WERI-Rb-1 (cell line): ENCODE measurements around the gene LRRC51.
"Not testable (repeated sequence)": the region's sequence is repeated elsewhere in the genome, so short reads cannot be mapped to it uniquely, and the experiment has no call there.

Source experiments
- DNase-seq: peaks from one replicate; pipeline ENCODE4 v3.0.0-alpha.2; 2020
- H3K27ac ChIP-seq: fragments of 250-450 bp; sonication (Bioruptor Pico); 2 replicates; pipeline ENCODE4 v1.5.1; 2020; ENCODE audit warnings: mild to moderate bottlenecking, moderate library complexity
- H3K27me3 ChIP-seq: fragments of 250-450 bp; sonication (Bioruptor Pico); 2 replicates; pipeline ENCODE4 v1.5.1; 2021; ENCODE audit warnings: mild to moderate bottlenecking, low read depth, moderate library complexity; ENCODE audit not compliant: insufficient read depth, severe bottlenecking
- H3K36me3 ChIP-seq: fragments of 250-450 bp; sonication (Bioruptor Pico); 2 replicates; pipeline ENCODE4 v1.5.1; 2020; ENCODE audit warnings: mild to moderate bottlenecking, moderate library complexity
- H3K4me3 ChIP-seq: 2 replicates; pipeline ENCODE4 v1.5.1; 2011; ENCODE audit warnings: low read depth, mild to moderate bottlenecking, control low read depth, low read length
- H3K9me3 ChIP-seq: fragments of 250-450 bp; sonication (Bioruptor Pico); 2 replicates; pipeline ENCODE4 v1.5.1; 2021; ENCODE audit warnings: mild to moderate bottlenecking, moderate library complexity; ENCODE audit not compliant: severe bottlenecking
- TF ChIP-seq, protein P1 (sequence below): IDR thresholded peaks from 2 replicates; pipeline ENCODE4 v1.5.1; 2011; ENCODE audit warnings: low read depth, mild to moderate bottlenecking, control low read depth, inconsistent platforms, low read length

LRRC51 gene

DNA sequence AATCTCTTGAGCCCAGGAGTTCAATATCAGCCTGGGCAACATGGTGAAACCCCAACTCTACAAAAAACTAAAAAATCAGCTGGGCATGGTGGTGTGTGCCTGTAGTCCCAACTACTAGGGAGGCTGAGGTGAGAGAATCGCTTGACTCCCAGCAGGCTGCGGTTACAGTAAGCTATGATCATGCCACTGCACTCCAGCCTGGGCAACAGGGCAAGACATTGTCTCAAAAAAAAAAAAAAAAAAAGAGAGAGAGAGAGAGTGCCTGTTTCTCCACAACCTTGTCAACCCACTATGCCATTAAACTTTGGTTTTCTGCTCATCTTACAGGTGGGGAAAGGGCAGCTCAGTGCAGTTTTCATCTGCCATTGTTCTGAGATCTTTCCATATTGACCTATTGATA, 60.0 kb downstream of the LRRC51 start:
- Histone ChIP-seq H3K9me3 (no peaks in the 10 kb centered on the region), H3K36me3 (no peaks in the 10 kb centered on the region), H3K27ac (no peak overlapping the region), H3K4me3 (no peak overlapping the region), H3K27me3 (no peaks in the 10 kb centered on the region)
- TF ChIP-seq, protein P1, sequence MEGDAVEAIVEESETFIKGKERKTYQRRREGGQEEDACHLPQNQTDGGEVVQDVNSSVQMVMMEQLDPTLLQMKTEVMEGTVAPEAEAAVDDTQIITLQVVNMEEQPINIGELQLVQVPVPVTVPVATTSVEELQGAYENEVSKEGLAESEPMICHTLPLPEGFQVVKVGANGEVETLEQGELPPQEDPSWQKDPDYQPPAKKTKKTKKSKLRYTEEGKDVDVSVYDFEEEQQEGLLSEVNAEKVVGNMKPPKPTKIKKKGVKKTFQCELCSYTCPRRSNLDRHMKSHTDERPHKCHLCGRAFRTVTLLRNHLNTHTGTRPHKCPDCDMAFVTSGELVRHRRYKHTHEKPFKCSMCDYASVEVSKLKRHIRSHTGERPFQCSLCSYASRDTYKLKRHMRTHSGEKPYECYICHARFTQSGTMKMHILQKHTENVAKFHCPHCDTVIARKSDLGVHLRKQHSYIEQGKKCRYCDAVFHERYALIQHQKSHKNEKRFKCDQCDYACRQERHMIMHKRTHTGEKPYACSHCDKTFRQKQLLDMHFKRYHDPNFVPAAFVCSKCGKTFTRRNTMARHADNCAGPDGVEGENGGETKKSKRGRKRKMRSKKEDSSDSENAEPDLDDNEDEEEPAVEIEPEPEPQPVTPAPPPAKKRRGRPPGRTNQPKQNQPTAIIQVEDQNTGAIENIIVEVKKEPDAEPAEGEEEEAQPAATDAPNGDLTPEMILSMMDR = no peak
- no peak for DNase-seq

DNA sequence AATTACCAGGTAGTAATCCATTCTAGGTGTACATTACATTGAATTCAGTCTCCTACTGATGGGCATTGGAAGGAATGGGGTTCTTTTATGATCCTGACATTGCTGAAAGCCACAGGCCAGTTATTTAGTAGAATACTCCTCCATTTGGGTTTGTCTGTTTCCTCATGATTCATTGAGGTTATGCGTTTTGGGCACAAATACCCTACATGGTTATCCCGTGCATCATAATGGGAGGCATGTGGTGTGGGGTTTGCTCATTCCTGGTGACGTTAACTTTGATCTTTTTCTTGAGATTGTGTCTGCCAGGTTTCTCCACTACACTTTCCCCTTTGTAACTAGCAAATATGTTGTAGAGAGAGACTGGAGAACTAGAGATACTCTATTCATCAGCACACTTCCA, 60.4 kb downstream of the LRRC51 start:
- Histone ChIP-seq H3K27ac (no peak overlapping the region), H3K9me3 (no peaks in the 10 kb centered on the region), H3K36me3 (no peaks in the 10 kb centered on the region), H3K4me3 (no peak overlapping the region), H3K27me3 (no peaks in the 10 kb centered on the region)
- TF ChIP-seq, protein P1 = no peak
- DNase-seq = no peak

DNA sequence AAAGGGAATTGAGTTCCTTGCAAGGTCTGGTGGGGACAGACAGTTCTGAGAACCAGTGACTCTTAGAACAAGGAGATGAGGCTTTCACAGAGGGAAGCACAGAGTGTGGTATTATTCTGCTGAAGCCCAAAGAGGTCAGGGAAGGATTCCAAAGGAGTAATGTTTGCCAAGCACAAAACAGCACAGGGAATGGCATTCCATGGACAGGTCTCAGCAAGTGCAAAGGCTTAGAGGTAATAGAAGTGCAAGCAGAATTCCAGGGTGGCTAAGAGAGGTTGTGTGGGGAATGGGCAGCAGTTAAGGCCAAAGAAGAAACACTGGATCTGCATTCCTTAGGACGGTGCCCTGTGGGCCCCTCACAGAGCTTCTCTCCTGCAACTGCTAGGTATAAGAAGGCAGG, 61.4 kb downstream of the LRRC51 start:
- not testable (repeated sequence) for H3K27me3 ChIP-seq, DNase-seq, H3K4me3 ChIP-seq, H3K36me3 ChIP-seq, H3K9me3 ChIP-seq, H3K27ac ChIP-seq

DNA sequence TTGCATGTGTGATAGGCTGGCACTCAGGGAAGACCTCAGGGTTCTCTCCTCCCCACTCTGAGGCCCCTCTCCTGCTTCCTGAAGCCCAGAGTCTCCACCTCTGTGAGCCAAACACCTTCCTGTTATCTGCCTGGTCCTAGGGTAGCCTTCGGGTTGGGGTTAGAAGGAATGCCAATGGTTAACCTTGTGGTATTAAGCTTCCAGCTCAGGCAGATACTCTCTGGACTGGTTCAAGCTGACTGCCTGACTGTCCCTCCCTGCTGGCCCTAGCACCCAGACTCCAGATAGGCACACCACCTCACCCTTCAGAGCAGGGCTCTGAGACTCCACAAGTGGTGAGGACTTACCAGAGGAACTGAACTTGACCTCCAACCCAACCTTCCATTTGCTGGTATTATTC, 61.9 kb downstream of the LRRC51 start:
- not testable (repeated sequence) for H3K4me3 ChIP-seq, H3K27ac ChIP-seq, H3K36me3 ChIP-seq, H3K9me3 ChIP-seq, DNase-seq, H3K27me3 ChIP-seq

DNA sequence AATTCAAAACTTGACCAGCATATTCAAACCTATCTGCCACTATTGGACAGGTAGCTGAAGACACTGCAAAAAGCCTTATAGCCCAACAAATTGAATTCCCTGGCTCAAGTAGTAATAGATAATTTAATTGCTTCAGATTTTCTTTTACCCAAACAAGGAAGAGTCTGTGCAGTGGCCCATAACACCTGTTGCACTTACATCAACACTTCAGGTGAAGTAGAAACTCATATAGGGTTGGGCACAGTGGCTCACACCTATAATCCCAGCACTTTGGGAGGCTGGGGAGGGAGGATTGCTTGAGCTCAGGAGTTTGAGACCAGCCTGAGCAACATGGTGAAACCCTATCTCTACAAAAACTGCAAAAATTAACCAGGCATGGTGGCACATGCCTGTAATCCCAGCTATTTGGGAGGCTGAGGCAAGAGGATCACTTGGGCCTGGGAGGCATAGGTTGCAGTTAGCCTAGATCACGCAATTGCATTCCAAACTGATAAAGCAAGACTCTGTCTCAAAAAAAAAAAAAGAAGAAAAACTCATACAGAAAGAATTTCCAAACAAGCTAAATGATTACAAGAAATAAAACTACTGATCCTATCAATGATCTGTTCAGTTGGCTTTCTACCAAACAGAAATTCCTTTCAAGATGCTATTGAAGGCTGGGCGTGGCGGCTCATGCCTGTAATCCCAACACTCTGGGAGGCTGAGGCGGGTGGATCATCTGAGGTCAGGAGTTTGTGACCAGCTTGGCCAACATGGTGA, 64.3 kb downstream of the LRRC51 start:
- no peaks in the 10 kb centered on the region for H3K27me3 ChIP-seq
- no peaks in the 10 kb centered on the region for H3K36me3 ChIP-seq
- H3K4me3 ChIP-seq = no peak overlapping the region
- DNase-seq = no peak
- no peak overlapping the region for H3K27ac ChIP-seq
- no peaks in the 10 kb centered on the region for H3K9me3 ChIP-seq
- TF ChIP-seq, protein P1 = no peak
